Measurements from ENCODE around the gene WWOX. TPM values are rescaled to one million over a fixed set of nuclear protein-coding genes. Genes with fewer than 3 reads are reported as not detected.

WWOX gene
- total and polyA plus RNA-seq, 2 of the 4 experiments (the other 2 are of a cell fraction) = 2.7 to 5.4 TPM

DNA sequence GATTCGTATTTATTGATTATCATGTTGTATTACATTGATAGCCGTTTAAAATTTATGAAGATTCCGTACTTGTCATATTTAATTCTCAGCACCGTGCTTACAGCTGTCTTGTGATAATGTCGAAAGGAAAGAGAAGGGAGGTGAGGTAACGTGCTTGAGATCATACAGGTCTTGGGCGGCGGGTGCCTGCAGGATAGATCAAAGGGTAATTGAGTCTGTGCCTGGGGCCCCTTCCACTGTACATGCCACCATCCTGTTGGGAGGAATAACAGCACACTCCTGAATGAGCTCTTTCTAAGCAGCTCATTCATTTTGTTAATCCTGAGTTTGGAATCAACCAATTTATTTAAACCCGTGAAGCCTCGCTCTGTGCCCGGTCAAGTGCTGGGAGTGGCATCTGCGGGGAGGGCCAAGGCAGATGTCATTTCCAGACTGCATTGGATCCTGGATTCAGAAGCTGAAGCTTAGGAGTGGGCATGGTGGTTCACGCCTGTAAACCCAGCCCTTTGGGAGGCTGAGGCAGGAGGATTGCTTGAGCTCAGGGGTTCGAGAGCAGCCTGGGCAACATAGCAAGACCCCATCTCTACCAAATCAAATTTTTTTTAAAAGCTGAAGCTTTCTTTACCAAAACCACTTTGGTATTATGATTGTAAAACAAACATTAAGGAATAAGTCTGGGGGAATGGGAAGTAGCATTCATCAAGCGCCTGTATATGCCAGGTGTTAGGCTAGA lies 25.8 kb downstream of the WWOX start:
- no peak overlapping the region for H3K18ac ChIP-seq (ENCODE audit: low read depth, low read length)
- H3K4me1 ChIP-seq (ENCODE audit: control insufficient read depth, insufficient read depth, low read length) = peaks cover 8% of the 10 kb centered on the region; the same call in 1 of the 2 replicates
- H4K8ac ChIP-seq (ENCODE audit: low read depth in 2 of 2, low read length in 2 of 2) = no peak overlapping the region
- no peak overlapping the region for H2BK20ac ChIP-seq (ENCODE audit: low read depth, low read length)
- ChIA-PET POLR2A (ENCODE audit: unreplicated experiment) (interaction anchor here (0.5 kb wide), 1 partner anchor 19 kb away, joined by 3 read pairs; no protein-coding TSS in a partner anchor), CTCF (interaction anchor here (1.3 kb wide), 2 partner anchors 110 to 1476 kb away, joined by 3 to 4 read pairs; no protein-coding TSS in a partner anchor)
- H3K36me3 ChIP-seq (ENCODE audit: control insufficient read depth, insufficient read depth, low read length) = no peaks in the 10 kb centered on the region
- no peak overlapping the region for H3K4me2 ChIP-seq (ENCODE audit: low read depth, low read length)
- H3K27me3 ChIP-seq (ENCODE audit: control insufficient read depth, insufficient read depth, low read length) = no peaks in the 10 kb centered on the region
- no peaks in the 10 kb centered on the region for H3K9me1 ChIP-seq (ENCODE audit: insufficient read depth, low read length)
- H2BK15ac ChIP-seq (ENCODE audit: low read depth, low read length) = no peak overlapping the region
- no peak overlapping the region for H3K23ac ChIP-seq (ENCODE audit: low read depth, low read length)
- no peak overlapping the region for H2AK5ac ChIP-seq (ENCODE audit: low read depth, low read length)
- H3K4ac ChIP-seq (ENCODE audit: low read depth, low read length) = no peak overlapping the region
- no peak overlapping the region for H2AK9ac ChIP-seq (replicated peaks; ENCODE audit: low read depth, low read length, poor library complexity)
- in situ Hi-C loops (cut with MboI; ENCODE audit: low sequenced_read_pairs) = loop anchor here (10.0 kb wide), 1 partner anchor 1480 kb away; the partner anchor contains the start of gene MAF
- BruUV-seq (replicated peaks) = no TSS peak
- no peak overlapping the region for H4K91ac ChIP-seq (ENCODE audit: insufficient read depth, low read depth, low read length)
- H3K79me1 ChIP-seq (ENCODE audit: low read depth in 1 of 2, low read length in 2 of 2) = no peaks in the 10 kb centered on the region
- no peak overlapping the region for H2BK5ac ChIP-seq (ENCODE audit: low read depth, low read length, poor library complexity, severe bottlenecking)
- ATAC-seq (ENCODE audit: low read depth) (no peak), DNase-seq (no peak)
- no peaks in the 10 kb centered on the region for H4K20me1 ChIP-seq (ENCODE audit: insufficient read depth, low read length)
- no peaks in the 10 kb centered on the region for H3K9me3 ChIP-seq (ENCODE audit: control insufficient read depth, insufficient read depth, low read length)
- no peak overlapping the region for H3K56ac ChIP-seq (ENCODE audit: extremely low read depth, insufficient read depth, low read length)
- intact Hi-C loops (cut with micrococcal nuclease) = loop anchor here (2.0 to 10.0 kb wide), 2 partner anchors 312 to 1140 kb away; no protein-coding TSS in a partner anchor
- no peak overlapping the region for H2BK120ac ChIP-seq (ENCODE audit: low read depth, low read length)
- no peak overlapping the region for H3K14ac ChIP-seq (replicated peaks; ENCODE audit: low read depth, low read length)
- dilution Hi-C loops (cut with HindIII; ENCODE audit: low sequenced_read_pairs, unreplicated experiment) = no loop called here
- H4K5ac ChIP-seq (ENCODE audit: low read depth, low read length) = no peak overlapping the region
- no peak overlapping the region for H3K9ac ChIP-seq (ENCODE audit: low read depth, low read length)
- no peak overlapping the region for H2AFZ ChIP-seq (replicated peaks; ENCODE audit: low read length, poor library complexity)
- no peak overlapping the region for H3K4me3 ChIP-seq (ENCODE audit: insufficient read depth, low read depth, low read length)
- 100% methylated on average over 2 of the region's 15 CpGs; no CpG with 5 or more reads in 1 of the 2 experiments for WGBS, 2 experiments (ENCODE audit: extremely low coverage in 2 of 2, insufficient read length in 1 of 2)
- H3K27ac ChIP-seq (ENCODE audit: insufficient read depth, low read length) = no peak overlapping the region
- no peak for TF ChIP-seq RFX5 (IDR thresholded peaks at IDR 0.05; ENCODE audit: low read depth, low read length)
- no peak for TF ChIP-seq MAZ (IDR thresholded peaks at IDR 0.05; ENCODE audit: borderline replicate concordance, low read depth, low read length)
- no peak for TF ChIP-seq RCOR1 (IDR thresholded peaks at IDR 0.05; ENCODE audit: insufficient replicate concordance, low read length)
- TF ChIP-seq CEBPB (IDR thresholded peaks at IDR 0.05; ENCODE audit: low read depth, low read length) = no peak
- TF ChIP-seq, protein P1, sequence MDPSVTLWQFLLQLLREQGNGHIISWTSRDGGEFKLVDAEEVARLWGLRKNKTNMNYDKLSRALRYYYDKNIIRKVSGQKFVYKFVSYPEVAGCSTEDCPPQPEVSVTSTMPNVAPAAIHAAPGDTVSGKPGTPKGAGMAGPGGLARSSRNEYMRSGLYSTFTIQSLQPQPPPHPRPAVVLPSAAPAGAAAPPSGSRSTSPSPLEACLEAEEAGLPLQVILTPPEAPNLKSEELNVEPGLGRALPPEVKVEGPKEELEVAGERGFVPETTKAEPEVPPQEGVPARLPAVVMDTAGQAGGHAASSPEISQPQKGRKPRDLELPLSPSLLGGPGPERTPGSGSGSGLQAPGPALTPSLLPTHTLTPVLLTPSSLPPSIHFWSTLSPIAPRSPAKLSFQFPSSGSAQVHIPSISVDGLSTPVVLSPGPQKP (IDR thresholded peaks at IDR 0.05; ENCODE audit: borderline replicate concordance, low read depth, low read length) = no peak
- no peak for TF ChIP-seq POLR2A (IDR thresholded peaks at IDR 0.05; ENCODE audit: low read depth, low read length)
- no peak for TF ChIP-seq BHLHE40 (IDR thresholded peaks at IDR 0.05; ENCODE audit: low read depth, low read length)
- TF ChIP-seq MAFK (IDR thresholded peaks at IDR 0.05; ENCODE audit: low read depth, low read length) = no peak
- no peak for TF ChIP-seq SMC3 (IDR thresholded peaks at IDR 0.05; ENCODE audit: low read depth, low read length)
- no peak for TF ChIP-seq FOS (IDR thresholded peaks at IDR 0.05; ENCODE audit: low read depth, low read length)
- no peak for TF ChIP-seq CHD1 (IDR thresholded peaks at IDR 0.05; ENCODE audit: low read depth, low read length)
- TF ChIP-seq NFE2L2 (IDR thresholded peaks at IDR 0.05; ENCODE audit: low read depth, low read length) = no peak
- TF ChIP-seq MXI1 (IDR thresholded peaks at IDR 0.05; ENCODE audit: borderline replicate concordance, low read depth, low read length) = no peak
- TF ChIP-seq, protein P2, sequence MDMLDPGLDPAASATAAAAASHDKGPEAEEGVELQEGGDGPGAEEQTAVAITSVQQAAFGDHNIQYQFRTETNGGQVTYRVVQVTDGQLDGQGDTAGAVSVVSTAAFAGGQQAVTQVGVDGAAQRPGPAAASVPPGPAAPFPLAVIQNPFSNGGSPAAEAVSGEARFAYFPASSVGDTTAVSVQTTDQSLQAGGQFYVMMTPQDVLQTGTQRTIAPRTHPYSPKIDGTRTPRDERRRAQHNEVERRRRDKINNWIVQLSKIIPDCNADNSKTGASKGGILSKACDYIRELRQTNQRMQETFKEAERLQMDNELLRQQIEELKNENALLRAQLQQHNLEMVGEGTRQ (IDR thresholded peaks at IDR 0.05; ENCODE audit: low read depth, low read length) = no peak
- TF ChIP-seq RAD21 (IDR thresholded peaks at IDR 0.05; ENCODE audit: low read length) = no peak
